ENCODE measurements around the gene PRSS38.
"Not testable (repeated sequence)": the region's sequence is repeated elsewhere in the genome, so short reads cannot be mapped to it uniquely, and the experiment has no call there.

PRSS38 gene

DNA sequence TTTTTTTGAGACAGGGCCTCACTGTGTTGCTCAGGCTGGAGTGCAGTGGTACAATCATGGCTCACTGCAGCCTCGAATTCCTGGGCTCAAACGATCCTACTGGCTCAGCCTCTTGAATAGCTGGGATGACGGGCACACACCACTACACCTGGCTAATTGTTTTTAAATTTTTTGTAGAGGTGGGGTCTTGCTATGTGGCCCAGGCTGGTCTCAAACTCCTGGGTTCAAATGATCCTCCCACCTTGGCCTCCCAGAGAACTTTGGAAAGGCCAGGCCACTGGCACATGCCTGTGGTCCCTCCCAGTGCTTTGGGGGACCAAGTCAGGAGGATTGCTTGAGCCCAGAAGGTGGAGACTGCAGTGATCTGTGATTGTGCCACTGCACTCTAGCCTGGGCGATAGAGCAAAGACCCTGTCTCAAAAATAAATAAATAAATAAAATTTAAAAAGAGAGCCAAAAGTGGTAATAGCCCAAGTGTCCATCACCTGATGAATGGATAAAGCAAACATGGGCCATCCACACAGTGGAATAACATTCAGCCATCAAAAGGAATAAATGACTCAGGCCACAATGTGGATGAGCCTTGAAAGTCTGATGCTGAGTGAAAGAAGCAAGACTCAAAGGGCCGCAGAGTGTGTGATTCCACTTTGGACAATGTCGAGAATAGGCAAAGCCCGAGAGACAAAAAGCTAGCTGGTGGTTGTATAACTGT is 40.8 kb downstream of the PRSS38 start:
- Mint-ChIP-seq H3K27ac (no peak overlapping the region), H3K4me3 (no peak overlapping the region), H3K4me1 (no peaks in the 10 kb centered on the region), H3K36me3 (no peaks in the 10 kb centered on the region), H3K27me3 (peaks cover 22% of the 10 kb centered on the region in 2 donors), H3K9me3 (no peaks in the 10 kb centered on the region)
- no peak for DNase-seq
- ATAC-seq (replicated peaks): no peak

DNA sequence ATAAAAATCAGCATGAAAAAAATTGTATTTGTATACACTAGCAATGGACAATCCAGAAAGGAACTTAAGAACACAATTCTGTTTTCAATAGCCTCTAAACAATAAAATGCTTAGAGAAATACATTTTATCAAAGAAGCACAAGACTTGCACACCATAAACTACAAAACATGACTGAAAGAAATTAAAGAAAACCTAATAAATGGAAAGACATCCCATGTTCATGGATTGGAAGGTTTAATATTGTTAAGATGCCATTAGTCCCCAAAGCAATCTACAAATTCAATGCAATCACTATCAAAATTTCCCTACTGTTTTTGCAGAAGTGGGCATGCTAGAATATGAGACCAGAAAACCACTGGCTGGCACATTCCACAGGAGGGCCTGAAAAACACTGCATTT is 49.4 kb downstream of the PRSS38 start:
- ATAC-seq (replicated peaks): no peak
- Mint-ChIP-seq H3K27me3 (peaks cover 13 to 17% of the 10 kb centered on the region in 2 donors), H3K27ac (no peak overlapping the region), H3K36me3 (no peaks in the 10 kb centered on the region), H3K4me3 (no peak overlapping the region), H3K9me3 (peaks cover 2 to 5% of the 10 kb centered on the region in 2 donors), H3K4me1 (no peaks in the 10 kb centered on the region)
- DNase-seq: no peak

DNA sequence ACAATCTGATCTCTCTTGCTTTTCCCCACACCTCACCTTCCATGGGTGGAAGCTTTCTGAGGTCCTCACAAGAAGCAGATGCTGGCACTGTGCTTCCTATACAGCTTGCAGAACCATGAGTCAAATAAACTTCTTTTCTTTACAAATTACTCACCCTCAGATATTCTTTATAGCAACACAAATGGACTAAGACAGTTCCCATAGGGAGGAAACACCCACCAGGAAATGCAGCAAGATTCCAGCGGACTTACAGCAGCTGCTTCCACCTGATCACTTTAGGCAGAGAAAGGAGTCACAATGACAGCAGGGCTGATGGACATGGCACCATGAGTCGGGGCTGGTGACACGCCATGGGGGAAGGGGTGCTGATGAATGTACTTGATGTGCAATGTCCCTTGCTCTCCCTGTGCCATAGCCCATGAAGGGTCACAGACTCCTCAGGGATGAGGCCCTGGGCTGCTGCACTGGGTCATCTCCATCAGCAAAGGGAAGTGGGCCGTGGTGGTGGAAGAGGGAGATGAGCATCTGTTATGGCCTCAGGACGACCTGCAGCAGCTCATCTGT is 53.9 kb downstream of the PRSS38 start:
- ATAC-seq (replicated peaks) (no peak), DNase-seq (no peak)
- peaks cover 0 to 1% of the 10 kb centered on the region in 2 donors for H3K36me3 Mint-ChIP-seq
- H3K27ac Mint-ChIP-seq: no peak overlapping the region
- H3K4me3 Mint-ChIP-seq: no peak overlapping the region
- H3K27me3 Mint-ChIP-seq: peaks cover 25 to 27% of the 10 kb centered on the region in 2 donors
- no peaks in the 10 kb centered on the region for H3K4me1 Mint-ChIP-seq
- peaks cover 4% of the 10 kb centered on the region in 2 donors for H3K9me3 Mint-ChIP-seq

DNA sequence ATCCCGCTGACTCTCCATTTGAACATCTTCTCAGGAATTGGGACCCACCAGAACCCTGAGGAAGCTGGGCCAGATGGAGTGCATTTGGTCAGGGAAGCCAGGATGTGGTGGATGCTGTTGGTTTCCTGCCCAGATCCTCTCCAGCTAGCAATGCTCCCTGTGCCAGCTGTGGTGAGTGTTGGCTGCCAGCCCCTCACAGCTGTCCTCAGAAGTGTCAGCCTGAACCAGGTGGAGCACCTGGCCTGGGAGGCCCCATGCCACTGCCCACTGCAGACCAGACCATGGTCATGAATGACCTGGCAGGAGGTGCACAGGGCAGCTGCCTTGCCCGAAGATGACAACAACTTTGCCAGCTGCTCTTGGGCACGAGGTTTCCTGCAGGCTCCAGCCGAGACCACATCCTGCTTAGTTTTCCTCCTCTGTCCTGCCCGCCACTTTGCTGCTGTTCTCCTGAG is 54.4 kb downstream of the PRSS38 start:
- no peaks in the 10 kb centered on the region for H3K4me1 Mint-ChIP-seq
- H3K9me3 Mint-ChIP-seq: peaks cover 0 to 2% of the 10 kb centered on the region in 2 donors
- no peak for DNase-seq
- H3K27me3 Mint-ChIP-seq: peaks cover 28 to 32% of the 10 kb centered on the region in 2 donors
- H3K4me3 Mint-ChIP-seq: no peak overlapping the region
- ATAC-seq (replicated peaks): no peak
- peaks cover 0 to 1% of the 10 kb centered on the region in 2 donors for H3K36me3 Mint-ChIP-seq
- no peak overlapping the region for H3K27ac Mint-ChIP-seq

DNA sequence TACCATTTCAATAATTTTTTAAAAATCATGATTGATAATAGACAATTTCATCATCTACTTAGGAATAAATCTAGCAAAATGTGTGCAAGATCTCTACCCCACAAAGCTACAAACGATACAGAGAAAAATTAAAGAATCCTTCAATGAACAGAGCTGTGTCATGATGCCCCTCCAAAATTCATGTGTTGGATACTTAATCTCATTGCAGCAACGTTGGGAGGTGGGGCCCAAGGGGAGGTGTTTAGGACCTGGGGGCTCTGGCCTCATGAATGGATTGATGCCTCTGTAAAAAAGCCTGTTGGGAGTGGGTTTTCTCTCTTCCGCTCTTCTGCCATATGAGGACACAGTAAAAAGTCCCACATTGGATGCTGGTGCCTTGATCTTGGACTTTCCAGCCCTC is 54.9 kb downstream of the PRSS38 start:
- peaks cover 0 to 2% of the 10 kb centered on the region in 2 donors for H3K9me3 Mint-ChIP-seq
- peaks cover 0 to 1% of the 10 kb centered on the region in 2 donors for H3K36me3 Mint-ChIP-seq
- H3K4me1 Mint-ChIP-seq: no peaks in the 10 kb centered on the region
- no peak for DNase-seq
- H3K27ac Mint-ChIP-seq: no peak overlapping the region
- H3K27me3 Mint-ChIP-seq: peaks cover 28 to 37% of the 10 kb centered on the region in 2 donors
- ATAC-seq (replicated peaks): no peak
- no peak overlapping the region for H3K4me3 Mint-ChIP-seq

DNA sequence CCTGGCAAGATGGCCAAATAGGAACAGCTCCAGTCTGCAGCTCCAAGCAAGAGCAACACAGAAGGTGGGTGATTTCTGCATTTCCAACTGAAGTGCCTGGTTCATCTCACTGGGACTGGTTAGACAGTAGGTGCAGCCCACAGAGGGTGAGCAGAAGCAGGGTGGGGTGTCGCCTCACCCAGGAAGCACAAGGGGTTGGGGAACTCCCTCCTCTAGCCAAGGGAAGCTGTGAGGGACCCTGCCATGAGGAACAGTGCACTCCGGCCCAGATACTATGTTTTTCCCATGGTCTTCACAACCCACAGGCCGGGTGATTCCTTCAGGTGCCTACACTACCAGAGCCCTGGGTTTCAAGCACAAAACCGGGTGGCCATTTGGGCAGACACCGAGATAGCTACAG is 56.4 kb downstream of the PRSS38 start:
- not testable (repeated sequence) for H3K4me1 Mint-ChIP-seq; ATAC-seq (replicated peaks); H3K4me3 Mint-ChIP-seq; H3K36me3 Mint-ChIP-seq; H3K9me3 Mint-ChIP-seq; DNase-seq; H3K27ac Mint-ChIP-seq
- peaks cover 31 to 41% of the 10 kb centered on the region in 2 donors for H3K27me3 Mint-ChIP-seq

DNA sequence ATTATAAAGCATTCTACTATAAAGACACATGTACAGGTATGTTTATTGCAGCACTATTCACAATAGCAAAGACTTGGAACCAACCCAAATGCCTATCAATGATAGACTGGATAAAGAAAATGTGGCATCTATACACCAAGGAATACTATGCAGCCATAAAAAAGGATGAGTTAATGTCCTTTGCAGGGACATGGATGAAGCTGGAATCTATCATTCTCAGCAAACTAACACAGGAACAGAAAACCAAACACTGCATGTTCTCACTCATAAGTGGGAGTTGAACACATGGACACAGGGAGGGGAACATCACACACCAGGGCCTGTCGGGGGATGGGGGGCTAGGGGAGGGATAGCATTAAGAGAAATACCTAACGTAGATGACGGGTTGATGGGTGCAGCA is 62.3 kb downstream of the PRSS38 start:
- not testable (repeated sequence) for H3K27ac Mint-ChIP-seq; H3K4me1 Mint-ChIP-seq; H3K9me3 Mint-ChIP-seq; DNase-seq; H3K4me3 Mint-ChIP-seq; H3K36me3 Mint-ChIP-seq; ATAC-seq (replicated peaks)
- H3K27me3 Mint-ChIP-seq: peaks cover 21 to 32% of the 10 kb centered on the region in 2 donors

DNA sequence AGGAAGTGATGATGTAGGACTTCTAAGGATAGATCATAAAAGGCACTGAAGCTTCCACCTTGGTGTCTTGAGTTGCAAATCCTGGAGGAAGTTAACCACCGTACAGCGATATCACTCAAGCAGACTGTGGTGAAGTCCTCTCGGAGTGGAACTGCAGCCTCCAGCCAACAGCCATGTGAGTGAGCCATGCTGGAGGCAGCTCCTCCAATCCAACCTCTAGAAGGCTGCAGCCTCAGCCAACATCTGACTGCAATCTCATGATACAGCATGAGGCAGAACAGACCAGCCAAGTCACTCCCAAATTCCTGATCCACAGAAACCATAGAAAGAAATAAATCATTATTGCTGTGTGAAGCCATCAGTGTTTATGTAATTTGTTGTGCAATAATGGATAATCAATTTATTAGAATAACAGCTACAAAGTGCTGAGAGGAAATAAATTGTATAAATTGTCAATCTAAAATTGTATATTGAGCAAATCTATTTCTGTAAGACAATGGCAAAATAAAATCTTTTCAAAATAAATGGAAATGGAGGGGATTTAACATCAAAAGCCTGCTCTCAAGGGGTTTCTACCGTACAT is 65.0 kb downstream of the PRSS38 start:
- H3K4me3 Mint-ChIP-seq: no peak overlapping the region
- H3K4me1 Mint-ChIP-seq: no peaks in the 10 kb centered on the region
- H3K27me3 Mint-ChIP-seq: peaks cover 7 to 8% of the 10 kb centered on the region in 2 donors
- ATAC-seq (replicated peaks) (no peak), DNase-seq (no peak)
- peaks cover 0 to 2% of the 10 kb centered on the region in 2 donors for H3K9me3 Mint-ChIP-seq
- peaks cover 0 to 3% of the 10 kb centered on the region in 2 donors for H3K36me3 Mint-ChIP-seq
- no peak overlapping the region for H3K27ac Mint-ChIP-seq

DNA sequence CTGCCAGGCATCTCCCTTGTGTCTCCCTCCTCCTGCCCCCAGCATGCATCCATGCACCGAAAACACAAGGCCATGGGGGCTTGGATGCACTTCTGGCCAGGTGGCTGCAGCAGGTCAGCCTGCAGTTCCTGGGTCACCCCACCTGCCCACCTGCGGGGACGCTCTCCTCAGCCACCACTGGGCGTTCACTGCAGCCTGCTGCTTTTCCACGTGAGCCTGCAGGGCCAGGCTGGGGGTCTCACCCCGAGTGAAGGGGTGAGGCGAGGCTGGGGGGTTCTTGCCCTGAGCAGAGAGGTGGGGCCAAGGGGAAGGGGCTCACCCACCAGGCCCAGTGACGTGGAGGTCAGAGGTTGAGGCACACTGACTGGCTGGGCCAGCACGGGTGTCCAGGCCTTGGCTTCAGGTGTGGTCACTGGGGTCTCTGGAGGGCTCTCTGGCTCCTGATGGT is 67.6 kb downstream of the PRSS38 start:
- Mint-ChIP-seq H3K9me3 (no peaks in the 10 kb centered on the region), H3K27ac (no peak overlapping the region), H3K36me3 (no peaks in the 10 kb centered on the region), H3K4me1 (peaks cover 6 to 13% of the 10 kb centered on the region in 2 donors), H3K27me3 (no peaks in the 10 kb centered on the region), H3K4me3 (no peak overlapping the region)
- DNase-seq (no peak), ATAC-seq (replicated peaks) (no peak)

DNA sequence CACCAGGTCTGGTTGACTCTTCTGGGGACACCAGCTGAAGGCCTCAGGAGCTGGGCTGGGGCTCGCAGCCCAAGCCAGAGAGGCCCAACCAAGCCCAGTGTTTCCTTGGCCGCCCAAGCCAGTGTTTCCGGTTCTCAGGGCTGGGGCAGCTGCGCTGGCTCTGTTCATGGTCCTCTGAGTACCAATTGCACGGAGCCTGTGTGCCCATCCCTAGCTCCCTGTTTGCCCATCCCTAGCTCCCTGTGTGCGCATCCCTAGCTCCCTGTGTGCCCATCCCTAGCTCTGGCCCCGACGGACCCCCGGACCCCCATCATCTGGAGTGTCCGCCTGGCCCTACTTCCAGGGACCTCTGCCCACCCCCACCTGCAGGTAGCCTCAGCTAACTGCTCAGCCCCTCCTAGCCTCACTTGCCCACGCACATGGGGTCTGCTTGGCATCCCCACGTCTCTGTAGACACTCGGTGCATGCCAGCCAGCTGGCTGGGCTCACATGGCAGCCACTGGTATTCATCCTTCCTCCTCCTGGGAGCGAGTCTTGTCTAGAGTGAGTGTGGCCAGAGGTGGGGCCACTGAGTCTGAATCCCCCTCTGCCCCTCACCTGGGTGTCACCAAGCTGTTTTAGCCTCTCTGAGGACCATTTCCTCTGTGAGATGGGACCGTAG is 68.3 kb downstream of the PRSS38 start:
- Mint-ChIP-seq H3K4me3 (no peak overlapping the region), H3K27me3 (no peaks in the 10 kb centered on the region), H3K9me3 (no peaks in the 10 kb centered on the region), H3K36me3 (no peaks in the 10 kb centered on the region), H3K4me1 (peaks cover 6 to 13% of the 10 kb centered on the region in 2 donors), H3K27ac (no peak overlapping the region)
- ATAC-seq (replicated peaks): no peak
- no peak for DNase-seq

DNA sequence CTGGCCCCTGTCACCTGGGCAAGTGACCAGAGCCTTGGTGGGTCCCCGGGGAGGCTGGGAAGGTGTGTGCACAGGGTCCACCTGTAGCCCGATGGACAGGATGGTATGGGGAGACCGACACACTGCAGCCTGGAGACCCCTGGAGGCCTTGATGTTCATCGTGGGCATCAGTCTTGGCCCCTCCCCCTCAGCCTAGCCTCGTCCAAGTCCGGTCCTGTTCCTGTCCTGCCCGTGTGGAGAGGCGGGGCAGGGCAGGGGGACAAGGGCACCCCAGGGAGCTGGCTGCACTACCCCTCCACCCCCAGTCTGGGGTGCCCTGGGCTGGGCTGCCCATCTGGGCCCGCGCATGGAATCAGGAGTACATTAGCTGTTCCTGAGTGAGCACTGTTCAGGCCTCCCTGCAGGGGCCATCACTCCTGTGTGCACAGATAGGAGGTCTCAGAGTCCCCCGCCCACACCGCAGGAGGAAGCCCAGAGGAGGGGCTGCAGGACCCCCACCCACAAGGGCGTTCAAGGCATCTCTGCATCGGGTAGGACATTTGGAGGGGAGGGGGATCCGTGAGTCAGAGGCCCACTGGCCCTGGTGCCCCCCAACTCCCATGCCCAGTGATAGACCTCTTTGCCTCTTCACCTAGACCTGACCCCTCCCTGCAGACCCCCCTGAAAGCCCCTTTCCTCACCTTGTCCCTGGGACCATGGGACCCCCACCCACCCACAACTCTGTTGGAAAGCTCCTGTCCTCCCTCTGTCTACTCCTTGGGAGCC is 69.1 kb downstream of the PRSS38 start:
- H3K9me3 Mint-ChIP-seq: no peaks in the 10 kb centered on the region
- no peak overlapping the region for H3K4me3 Mint-ChIP-seq
- no peak for ATAC-seq (replicated peaks)
- H3K36me3 Mint-ChIP-seq: no peaks in the 10 kb centered on the region
- DNase-seq: no peak
- H3K27me3 Mint-ChIP-seq: no peaks in the 10 kb centered on the region
- no peak overlapping the region for H3K27ac Mint-ChIP-seq
- peaks cover 6 to 13% of the 10 kb centered on the region in 2 donors for H3K4me1 Mint-ChIP-seq

DNA sequence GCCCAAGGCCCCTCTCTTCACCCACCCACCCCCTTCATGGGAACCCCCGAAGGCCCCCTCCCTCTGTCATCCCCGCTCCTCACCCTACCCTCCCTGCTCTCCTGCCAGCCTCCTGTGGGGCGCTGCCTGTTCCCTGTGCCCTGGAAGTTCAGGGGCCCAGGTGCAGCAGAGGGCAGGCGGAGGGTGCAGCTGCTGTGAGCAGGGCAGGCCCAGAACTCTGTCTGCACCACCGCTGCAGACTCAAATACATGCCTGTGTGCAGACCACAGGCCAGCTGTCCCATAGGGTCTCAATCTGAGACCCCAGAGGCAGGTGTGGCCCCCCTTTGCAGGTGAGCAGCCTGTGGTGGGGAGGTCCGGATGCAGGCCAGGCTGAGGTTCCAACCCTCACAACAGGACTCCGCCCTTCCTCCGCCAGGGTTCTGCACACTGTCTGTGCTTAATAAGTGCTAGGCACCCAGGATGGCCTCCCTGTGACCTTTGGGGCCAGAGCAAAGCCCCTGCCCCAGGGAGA is 69.7 kb downstream of the PRSS38 start:
- Mint-ChIP-seq H3K4me1 (peaks cover 6 to 13% of the 10 kb centered on the region in 2 donors), H3K27me3 (no peaks in the 10 kb centered on the region), H3K27ac (no peak overlapping the region), H3K9me3 (no peaks in the 10 kb centered on the region), H3K4me3 (no peak overlapping the region), H3K36me3 (no peaks in the 10 kb centered on the region)
- ATAC-seq (replicated peaks) (no peak), DNase-seq (no peak)

DNA sequence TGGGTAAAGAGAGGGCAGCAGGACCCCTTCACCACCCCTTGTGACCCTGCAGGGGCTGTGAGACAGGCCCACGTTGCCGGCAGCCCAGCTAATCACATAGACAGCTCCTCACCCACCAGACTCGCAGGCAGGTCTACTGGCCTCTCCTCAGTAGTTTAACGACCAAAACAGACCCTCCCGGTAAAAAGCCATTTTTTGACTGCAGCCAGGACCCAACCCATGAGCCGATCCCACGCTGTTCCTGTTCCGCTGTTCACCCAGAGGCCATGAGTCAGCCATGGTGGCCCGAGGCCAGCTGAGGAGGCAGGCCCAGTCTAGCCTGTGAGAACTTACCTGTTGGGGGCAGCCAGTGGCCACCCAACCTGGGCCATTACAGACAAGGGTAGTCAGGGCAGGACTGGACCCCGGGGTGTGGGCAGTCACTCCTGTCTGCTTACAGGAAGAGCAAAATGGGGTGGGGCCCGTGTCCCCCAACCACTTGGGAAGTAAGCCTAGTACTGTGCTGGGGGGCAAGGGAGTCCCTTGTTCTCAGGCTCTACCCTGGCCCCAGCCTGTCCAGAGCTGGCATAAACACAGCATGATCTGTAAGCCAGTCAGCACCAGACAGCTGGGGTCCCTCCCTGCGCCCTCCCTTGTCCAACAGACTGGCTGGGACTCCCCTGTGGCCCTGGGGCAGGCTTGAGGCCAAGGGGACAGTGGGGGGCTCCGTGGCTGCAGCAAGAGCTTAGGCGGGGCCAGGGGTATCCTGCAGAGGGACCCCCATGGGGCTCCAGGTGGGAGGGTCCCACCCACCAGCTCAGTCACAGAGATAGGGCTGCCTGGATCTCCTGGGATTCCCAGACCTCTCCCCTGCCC is 70.4 kb downstream of the PRSS38 start:
- no peaks in the 10 kb centered on the region for H3K27me3 Mint-ChIP-seq
- H3K27ac Mint-ChIP-seq: no peak overlapping the region
- H3K9me3 Mint-ChIP-seq: no peaks in the 10 kb centered on the region
- H3K4me3 Mint-ChIP-seq: no peak overlapping the region
- no peak for DNase-seq
- ATAC-seq (replicated peaks): no peak
- H3K4me1 Mint-ChIP-seq: peaks cover 6 to 13% of the 10 kb centered on the region in 2 donors
- no peaks in the 10 kb centered on the region for H3K36me3 Mint-ChIP-seq
